NCI-H446 treated with DMSO at 0.1 percent for 48 hours (cell line): ENCODE measurements around the gene KTN1.

Experiments used
- DNase-seq: peaks from one replicate; lab custom pipeline; 2025; lab: John Stamatoyannopoulos, UW

Gene KTN1

GRCh38 chr14:55717621-55718020 is 137.6 kb downstream of the KTN1 start:
- DNase-seq, result no peak

- DNase-seq, result no peak
Measured at GRCh38 chr14:55718551-55718950, 138.5 kb downstream of the KTN1 start.

- DNase-seq, result no peak
Measured at GRCh38 chr14:55720796-55721195, 140.8 kb downstream of the KTN1 start.

GRCh38 chr14:55721353-55721752 is 141.3 kb downstream of the KTN1 start:
- DNase-seq, result no peak

- no peak for DNase-seq
Measured at GRCh38 chr14:55722054-55722453, 142.0 kb downstream of the KTN1 start.

GRCh38 chr14:55724736-55725135 is 144.7 kb downstream of the KTN1 start:
- no peak for DNase-seq

- DNase-seq, result no peak
Measured at GRCh38 chr14:55730592-55731310, 150.7 kb downstream of the KTN1 start.

- no peak for DNase-seq
Measured at GRCh38 chr14:55731311-55731872, 151.4 kb downstream of the KTN1 start.

GRCh38 chr14:55731881-55732498 is 152.0 kb downstream of the KTN1 start:
- DNase-seq, result no peak

- DNase-seq, result no peak
Measured at GRCh38 chr14:55733599-55733998, 153.6 kb downstream of the KTN1 start.
